GM19193 (cell line): Measurements from ENCODE around the gene PODN.

ENCODE experiments used
- POLR2A ChIP-seq: IDR thresholded peaks from 4 replicates; pipeline ENCODE4 v1.6.1; 2011; ENCODE audit not compliant: insufficient read depth, insufficient read length; ENCODE audit errors: extremely low read depth

Gene PODN

DNA sequence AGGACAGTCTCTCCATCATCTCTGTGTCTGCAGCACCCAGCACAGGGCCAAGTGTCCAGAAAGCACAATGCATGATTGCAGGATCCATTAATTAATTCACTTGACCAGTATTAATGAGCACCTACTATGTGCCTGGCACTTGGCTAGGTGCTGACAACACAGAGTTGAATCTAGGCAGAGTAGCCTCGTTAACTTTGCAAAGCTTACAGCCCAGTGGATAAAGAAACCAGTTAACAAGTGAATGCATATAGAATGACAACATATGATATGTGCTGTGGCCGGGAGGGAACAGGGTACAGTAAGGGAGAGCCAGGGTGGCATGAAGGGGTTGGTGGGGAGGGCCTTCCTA is 69.6 kb downstream of the PODN start:
- TF ChIP-seq POLR2A, result no peak

DNA sequence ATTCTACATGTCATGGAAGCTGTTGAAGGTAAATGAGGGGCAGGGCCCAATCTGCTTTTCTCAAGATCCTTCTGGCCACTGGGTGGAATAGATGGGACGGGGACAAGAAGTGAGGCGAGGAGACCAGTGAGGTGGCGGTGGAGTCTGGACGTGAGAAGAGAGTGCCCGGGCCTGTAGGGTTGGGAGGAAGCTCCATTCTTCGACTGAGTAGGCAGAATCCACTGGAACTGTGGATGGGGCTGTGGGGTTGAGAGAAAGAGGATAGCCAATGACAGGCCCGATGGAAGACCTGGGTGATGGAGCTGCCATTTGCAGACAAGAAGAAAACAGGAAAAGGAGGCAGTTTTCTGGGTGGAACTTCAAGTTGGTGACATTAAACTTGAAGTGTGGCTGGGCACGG is 70.2 kb downstream of the PODN start:
- no peak for TF ChIP-seq POLR2A

DNA sequence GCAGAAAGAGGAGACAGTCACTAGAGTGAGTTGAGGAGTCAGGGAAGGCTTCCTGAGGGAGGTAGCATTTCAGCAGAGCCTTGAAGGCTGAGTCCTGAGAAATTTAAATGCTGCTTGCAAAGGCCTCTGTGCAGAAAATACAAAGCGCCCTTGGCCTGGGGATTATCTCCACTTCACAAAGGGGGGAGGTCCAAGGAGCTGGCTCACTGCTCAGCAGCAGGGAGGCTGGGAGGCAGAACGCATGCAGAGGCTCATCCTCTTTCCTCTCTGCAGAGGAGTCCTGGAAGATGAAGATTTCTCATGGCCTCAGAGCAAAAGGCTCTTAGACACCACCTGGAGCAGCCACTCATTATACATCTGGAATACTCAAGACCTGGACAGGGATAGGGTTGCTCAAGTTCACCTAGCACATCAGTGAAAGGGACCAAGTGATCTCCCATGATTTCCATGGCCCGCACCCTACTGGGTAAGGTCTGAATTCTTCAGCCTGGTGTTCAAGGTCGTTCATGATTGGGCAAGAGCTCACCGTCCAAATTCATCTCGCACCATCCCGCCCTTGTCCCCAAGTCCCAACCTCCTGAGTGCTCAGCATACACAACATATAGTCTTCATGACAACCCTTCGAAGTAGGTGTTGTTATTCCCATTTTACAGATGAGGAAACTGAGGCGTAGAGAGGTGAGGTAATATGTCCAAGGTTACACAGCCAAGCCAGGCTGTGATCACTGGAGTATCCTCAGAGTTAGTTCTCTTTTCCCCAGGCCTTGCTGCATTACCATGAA is 71.4 kb downstream of the PODN start:
- TF ChIP-seq POLR2A, result no peak

DNA sequence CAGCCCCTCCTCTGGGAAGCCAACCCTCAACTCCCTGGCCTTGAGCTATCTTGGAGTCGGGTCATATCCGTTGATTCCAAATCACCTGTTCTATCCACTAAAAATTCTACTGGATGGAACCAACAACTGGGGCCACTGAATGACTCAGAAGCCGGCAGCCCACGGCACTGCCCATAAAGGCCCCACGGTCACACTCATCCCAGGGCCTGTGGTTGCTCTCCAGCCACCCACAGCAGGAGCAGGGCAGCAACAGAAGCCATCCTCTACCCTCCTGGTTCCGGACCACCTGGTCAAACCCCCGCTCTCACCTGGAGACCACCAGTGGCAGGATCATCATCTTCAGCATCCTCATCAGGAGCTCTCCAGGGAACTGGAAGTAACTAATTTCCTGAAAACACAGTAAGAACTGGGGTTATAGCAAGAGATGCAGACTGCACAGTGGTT is 72.1 kb downstream of the PODN start:
- no peak for TF ChIP-seq POLR2A
